ENCODE results near the gene SMG9. TPM values are rescaled to one million over a fixed set of nuclear protein-coding genes. Genes with fewer than 3 reads are reported as not detected.
"Not testable (repeated sequence)": the region's sequence is repeated elsewhere in the genome, so short reads cannot be mapped to it uniquely, and the experiment has no call there.

Gene SMG9
- total RNA-seq, 6 experiments from 2014 or later = 29.8 to 39.4 (median 32.0) TPM

- Mint-ChIP-seq H3K36me3 (ENCODE audit: low read depth) (peaks cover 16% of the 10 kb centered on the region), H3K4me3 (no peak overlapping the region), H3K27me3 (ENCODE audit: insufficient read depth) (peaks cover 9% of the 10 kb centered on the region), H3K4me1 (ENCODE audit: low read depth) (peaks cover 11% of the 10 kb centered on the region), H3K9me3 (peaks cover 24% of the 10 kb centered on the region), H3K27ac (no peak overlapping the region)
- no peak for DNase-seq
- no peak for TF ChIP-seq CTCF (IDR thresholded peaks at IDR 0.05)
Observed at GRCh38 chr19:43688059-43688701, 66.6 kb downstream of the SMG9 start.

GRCh38 chr19:43687660-43687997, 67.1 kb downstream of the SMG9 start:
- Mint-ChIP-seq H3K4me3 (no peak overlapping the region), H3K36me3 (ENCODE audit: low read depth) (peaks cover 16% of the 10 kb centered on the region), H3K4me1 (ENCODE audit: low read depth) (peaks cover 11% of the 10 kb centered on the region), H3K27me3 (ENCODE audit: insufficient read depth) (peaks cover 9% of the 10 kb centered on the region), H3K9me3 (peaks cover 24% of the 10 kb centered on the region), H3K27ac (no peak overlapping the region)
- DNase-seq = no peak
- no peak for TF ChIP-seq CTCF (IDR thresholded peaks at IDR 0.05)

GRCh38 chr19:43684326-43684725, 70.4 kb downstream of the SMG9 start:
- H3K36me3 Mint-ChIP-seq (ENCODE audit: low read depth) = no peaks in the 10 kb centered on the region
- H3K9me3 Mint-ChIP-seq = no peaks in the 10 kb centered on the region
- peaks cover 7% of the 10 kb centered on the region for H3K27me3 Mint-ChIP-seq (ENCODE audit: insufficient read depth)
- H3K4me3 Mint-ChIP-seq = no peak overlapping the region
- TF ChIP-seq CTCF (IDR thresholded peaks at IDR 0.05) = no peak
- DNase-seq = no peak
- H3K27ac Mint-ChIP-seq = no peak overlapping the region
- H3K4me1 Mint-ChIP-seq (ENCODE audit: low read depth) = peaks cover 11% of the 10 kb centered on the region

GRCh38 chr19:43683905-43684304, 70.9 kb downstream of the SMG9 start:
- Mint-ChIP-seq H3K27ac (no peak overlapping the region), H3K4me3 (no peak overlapping the region), H3K4me1 (ENCODE audit: low read depth) (peaks cover 11% of the 10 kb centered on the region), H3K9me3 (no peaks in the 10 kb centered on the region), H3K36me3 (ENCODE audit: low read depth) (no peaks in the 10 kb centered on the region), H3K27me3 (ENCODE audit: insufficient read depth) (peaks cover 7% of the 10 kb centered on the region)
- TF ChIP-seq CTCF (IDR thresholded peaks at IDR 0.05) = no peak
- no peak for DNase-seq

GRCh38 chr19:43682824-43683661, 71.7 kb downstream of the SMG9 start:
- Mint-ChIP-seq H3K4me3 (no peak overlapping the region), H3K27ac (no peak overlapping the region), H3K36me3 (ENCODE audit: low read depth) (no peaks in the 10 kb centered on the region), H3K9me3 (no peaks in the 10 kb centered on the region), H3K4me1 (ENCODE audit: low read depth) (peaks cover 11% of the 10 kb centered on the region), H3K27me3 (ENCODE audit: insufficient read depth) (peaks cover 4% of the 10 kb centered on the region)
- no peak for DNase-seq
- TF ChIP-seq CTCF (IDR thresholded peaks at IDR 0.05) = no peak

- H3K4me1 Mint-ChIP-seq (ENCODE audit: low read depth); H3K4me3 Mint-ChIP-seq; H3K27ac Mint-ChIP-seq; H3K9me3 Mint-ChIP-seq; H3K36me3 Mint-ChIP-seq (ENCODE audit: low read depth); H3K27me3 Mint-ChIP-seq (ENCODE audit: insufficient read depth); DNase-seq: not testable (repeated sequence)
Observed at GRCh38 chr19:43682269-43682668, 72.5 kb downstream of the SMG9 start.

Measured in HFFc6 (cell line).